Ovary (tissue), 9 donors: ENCODE results near the gene MAP4K4. TPM values are rescaled to one million over a fixed set of nuclear protein-coding genes. Genes with fewer than 3 reads are reported as not detected.

Experiments
- DNase-seq, 5 donors: peaks; one replicate each; pipeline ENCODE4 v3.0.0-alpha.2; 2019 to 2020
- H3K27ac ChIP-seq, 2 donors: fragments of 200-600 bp; one replicate each; pipeline versions ENCODE4 v1.5.1 to v1.8.0; 2019 to 2022
- H3K27me3 ChIP-seq: fragments of 200-600 bp; one replicate; pipeline ENCODE4 v1.8.0; 2022
- H3K36me3 ChIP-seq: fragments of 200-600 bp; sonication (generic); one replicate; pipeline ENCODE4 v1.5.1; 2019
- H3K4me1 ChIP-seq: one replicate; pipeline ENCODE4 v1.8.1; 2013; ENCODE audit warnings: mild to moderate bottlenecking, moderate library complexity; ENCODE audit not compliant: insufficient read depth
- H3K4me3 ChIP-seq: fragments of 200-600 bp; sonication (generic); one replicate; pipeline ENCODE4 v1.5.1; 2017
- H3K9me3 ChIP-seq, 2 donors: fragments of 200-600 bp in 1 of 2; sonication (generic) in 1 of 2; one replicate each; pipeline versions ENCODE4 v1.5.1 to v1.8.1; 2013 to 2019; ENCODE audit warnings: mild to moderate bottlenecking in 1 of 2, moderate library complexity in 1 of 2
- CTCF ChIP-seq, 3 donors: fragments of 450-650 bp in 2 of 3; fragments of 200-600 bp in 1 of 3; IDR thresholded peaks; one replicate each; pipeline versions ENCODE4 v1.5.1 to v1.8.0; 2016 to 2022; ENCODE audit warnings: antibody characterized with exemption in 3 of 3, mild to moderate bottlenecking in 1 of 3
- EP300 ChIP-seq: sonication (generic); formaldehyde crosslinking; IDR thresholded peaks from one replicate; pipeline ENCODE4 v1.6.1; 2017; ENCODE audit warnings: antibody characterized with exemption
- POLR2A ChIP-seq: fragments of 450-650 bp; IDR thresholded peaks from one replicate; pipeline ENCODE4 v1.6.1; 2017; ENCODE audit warnings: antibody characterized with exemption, mild to moderate bottlenecking, moderate library complexity
- WGBS, 3 donors: extraction: QIAGEN DNeasy Blood & Tissue Kit in 1 of 3; methylation state at CpG; one replicate each; pipeline versions ENCODE4 v1.1.5 to v1.1.7; 2013 to 2017; 5-methylcytosine and 5-hydroxymethylcytosine counted together
- intact Hi-C, 4 donors: fragments of 100-400 bp; cut with DNase I; formaldehyde crosslinking; loops; one replicate each; pipeline versions ENCODE4 v1.11.0 to v1.15.1; 2022 to 2023
- polyA plus RNA-seq, 2 donors: library from polyadenylated mRNA; stranded (reverse); fragments of 200-250 nt in 1 of 2; fragments of 350-450 nt in 1 of 2; fragmentation: Illumina TruSeq in 1 of 2; extraction: RNeasy Lipid Tissue Mini Kit (QIAGEN cat#74804) in 1 of 2; gene quantifications; one replicate each; pipeline ENCODE4 v1.2.3, GENCODE V29; 2013 to 2014
- total RNA-seq, 7 donors: library from RNA; depleted of rRNA in 2 of 7; stranded (reverse); fragments of >200 nt in 2 of 7; fragmentation: NEBNext Ultra II Directional in 3 of 7; extraction: Animal tissue kit (Norgen Biotek cat#: 25700) in 3 of 7; gene quantifications; one replicate each; pipeline versions ENCODE4 v1.1.0 to v1.2.4, GENCODE V29; 2016 to 2023
- donor health status: DM: no; HTN: no; CAD: no; lungs with moderate emphysema.
- donor health status: DM: no; HTN: no; CAD: no.
- donor health status: Bipolar disorder and iron deficiency.
- donor health status: DM: yes; HTN: yes; CAD: no.
- donor health status: DM: no; HTN: no; CAD: no.
- donor health status: DM: yes; HTN: yes; CAD: no.

The MAP4K4 gene
- total and polyA plus RNA-seq, 9 donors, result 23.9 to 60.9 (median 49.7) TPM

GRCh38 chr2:101693991-101694588, 3.4 kb upstream of the MAP4K4 start:
- Histone ChIP-seq H3K27me3 (no peaks in the 10 kb centered on the region), H3K36me3 (no peaks in the 10 kb centered on the region), H3K9me3 (no peaks in the 10 kb centered on the region), H3K4me1 (peaks cover 2% of the 10 kb centered on the region), H3K27ac (no peak overlapping the region), H3K4me3 (no peak overlapping the region)
- intact Hi-C loops, result loop anchor here in 2 of 4 donors (10.0 kb wide), 1 partner anchor 141 kb away; no protein-coding TSS in a partner anchor
- WGBS, 3 donors, result 89 to 97% (median 93%) methylated on average over 3 of the region's 3 CpGs
- no peak for DNase-seq
- no peak for TF ChIP-seq POLR2A
- TF ChIP-seq CTCF (IDR thresholded peaks at IDR 0.05), result no peak
- no peak for TF ChIP-seq EP300

GRCh38 chr2:101696272-101697123, 1.0 kb upstream of the MAP4K4 start:
- Histone ChIP-seq H3K36me3 (no peaks in the 10 kb centered on the region), H3K27me3 (no peaks in the 10 kb centered on the region), H3K4me1 (peaks cover 8% of the 10 kb centered on the region), H3K27ac (peak overlapping the region; percentile 65 to 94), H3K4me3 (peak overlapping the region; percentile 78), H3K9me3 (no peaks in the 10 kb centered on the region)
- TF ChIP-seq EP300, result no peak
- intact Hi-C loops, result loop anchor here in 2 of 4 donors (5.0 to 10.0 kb wide), 2 partner anchors 138 to 279 kb away; no protein-coding TSS in a partner anchor
- peak; percentile 39 to 66 (median 49) for DNase-seq
- WGBS, 3 donors, result 3 to 7% (median 4%) methylated on average over 30 to 31 of the region's 31 CpGs

DNA sequence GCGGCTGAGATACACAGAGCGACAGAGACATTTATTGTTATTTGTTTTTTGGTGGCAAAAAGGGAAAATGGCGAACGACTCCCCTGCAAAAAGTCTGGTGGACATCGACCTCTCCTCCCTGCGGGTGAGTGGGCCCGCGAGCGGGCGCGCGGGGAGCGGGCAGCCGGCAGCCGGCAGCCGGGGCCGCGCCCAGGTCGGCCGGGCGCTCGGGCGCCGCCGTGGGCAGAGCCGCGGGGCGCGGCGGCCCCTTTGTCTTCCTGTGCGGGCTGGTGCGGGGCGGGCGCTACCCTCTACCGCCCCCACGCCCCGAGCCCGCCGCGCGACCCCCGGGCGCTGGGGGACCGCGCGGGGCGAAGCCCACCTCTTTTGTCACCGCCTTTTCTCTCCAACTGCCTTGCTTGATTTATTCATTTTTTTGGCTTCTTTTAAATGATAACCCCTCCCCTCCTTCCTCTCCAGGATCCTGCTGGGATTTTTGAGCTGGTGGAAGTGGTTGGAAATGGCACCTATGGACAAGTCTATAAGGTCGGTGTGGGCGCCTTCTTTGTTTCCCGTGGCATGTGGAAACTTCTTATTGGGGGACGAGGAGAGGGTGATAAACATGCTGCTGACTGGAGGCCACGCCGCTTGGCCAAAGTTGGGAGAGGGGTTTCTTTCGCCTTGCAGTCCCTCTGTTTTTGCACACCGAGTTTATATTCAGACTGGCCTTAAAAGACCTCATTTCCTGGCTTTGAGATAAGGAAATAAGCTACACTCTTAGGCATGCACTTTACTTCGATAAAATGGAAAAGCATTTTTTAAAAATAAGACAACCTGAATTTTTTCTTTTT, 722 bp downstream of the MAP4K4 start:
- peaks cover 16% of the 10 kb centered on the region for H3K4me1 ChIP-seq
- H3K27me3 ChIP-seq, result no peaks in the 10 kb centered on the region
- H3K4me3 ChIP-seq, result peak overlapping the region; percentile 78
- 0 to 1% (median 0%) methylated on average over 41 to 57 of the region's 57 CpGs for WGBS, 3 donors
- peak in 4 of 5 donors; percentile 21 to 50 (median 40) for DNase-seq
- H3K9me3 ChIP-seq, result no peaks in the 10 kb centered on the region
- H3K27ac ChIP-seq, result peak overlapping the region; percentile 53 to 62
- H3K36me3 ChIP-seq, result no peaks in the 10 kb centered on the region
- intact Hi-C loops, result loop anchor here in 2 of 4 donors (5.0 to 10.0 kb wide), 2 partner anchors 137 to 281 kb away; no protein-coding TSS in a partner anchor
- TF ChIP-seq EP300, result no peak

- DNase-seq, result no peak
- TF ChIP-seq CTCF (IDR thresholded peaks at IDR 0.05) (no peak), EP300 (no peak), POLR2A (no peak)
- H3K4me3 ChIP-seq, result peak overlapping the region; percentile 78
- peaks cover 17% of the 10 kb centered on the region for H3K4me1 ChIP-seq
- 5 to 10% (median 7%) methylated on average over 16 of the region's 16 CpGs for WGBS, 3 donors
- H3K27ac ChIP-seq, result peak overlapping the region in 1 of 2 donors; percentile 53
- no peaks in the 10 kb centered on the region for H3K9me3 ChIP-seq
- intact Hi-C loops, result loop anchor here in 2 of 4 donors (5.0 to 10.0 kb wide), 2 partner anchors 136 to 282 kb away; no protein-coding TSS in a partner anchor
- no peaks in the 10 kb centered on the region for H3K27me3 ChIP-seq
- no peaks in the 10 kb centered on the region for H3K36me3 ChIP-seq
Measured at GRCh38 chr2:101698844-101699754, 1.6 kb downstream of the MAP4K4 start.
